MM.1S (cell line): ENCODE measurements around the gene PRPF31.
"Not testable (repeated sequence)": the region's sequence is repeated elsewhere in the genome, so short reads cannot be mapped to it uniquely, and the experiment has no call there.

Source experiments
- DNase-seq: peaks from one replicate; pipeline ENCODE4 v3.0.0-alpha.2; 2015
- H2AFZ ChIP-seq: fragments of 300-600 bp; sonication (generic); 2 replicates; pipeline ENCODE4 v1.6.0; 2016; ENCODE audit warnings: antibody characterized with exemption, low read length
- H3F3A ChIP-seq: fragments of 300-600 bp; sonication (generic); 2 replicates; pipeline ENCODE4 v1.6.1; 2016; ENCODE audit warnings: mild to moderate bottlenecking, antibody characterized with exemption, low read length, moderate library complexity, mixed read lengths; ENCODE audit not compliant: insufficient read depth
- H3K27ac ChIP-seq: fragments of 300-600 bp; sonication (generic); 2 replicates; pipeline ENCODE4 v1.5.1; 2016; ENCODE audit warnings: mild to moderate bottlenecking, low read length
- H3K27me3 ChIP-seq: fragments of 300-600 bp; sonication (generic); replicated peaks from 2 replicates; pipeline ENCODE4 v1.6.0; 2016; ENCODE audit warnings: low read length; ENCODE audit not compliant: insufficient read depth
- H3K36me3 ChIP-seq: fragments of 300-600 bp; sonication (generic); replicated peaks from 2 replicates; pipeline ENCODE4 v1.6.1; 2016; ENCODE audit warnings: mild to moderate bottlenecking, low read length, mixed read lengths; ENCODE audit not compliant: insufficient read depth
- H3K4me1 ChIP-seq: fragments of 300-600 bp; sonication (generic); 2 replicates; pipeline ENCODE4 v1.6.1; 2016; ENCODE audit warnings: low read length, mixed read lengths
- H3K4me2 ChIP-seq: fragments of 300-600 bp; sonication (generic); 2 replicates; pipeline ENCODE4 v1.6.0; 2016; ENCODE audit warnings: low read depth, low read length
- H3K4me3 ChIP-seq: fragments of 300-600 bp; sonication (generic); 2 replicates; pipeline ENCODE4 v1.5.1; 2016; ENCODE audit warnings: low read length, mixed read lengths
- H3K79me2 ChIP-seq: fragments of 300-600 bp; sonication (generic); 2 replicates; pipeline ENCODE4 v1.6.1; 2016; ENCODE audit warnings: mixed run types, low read length, mixed read lengths
- H3K9ac ChIP-seq: fragments of 300-600 bp; sonication (generic); 2 replicates; pipeline ENCODE4 v1.6.1; 2016; ENCODE audit warnings: low read length, mixed read lengths
- H3K9me2 ChIP-seq: fragments of 300-600 bp; sonication (generic); replicated peaks from 2 replicates; pipeline ENCODE4 v1.6.1; 2016; ENCODE audit warnings: mild to moderate bottlenecking, low read length, mixed read lengths; ENCODE audit not compliant: insufficient read depth
- H3K9me3 ChIP-seq: fragments of 300-600 bp; sonication (generic); replicated peaks from 2 replicates; pipeline ENCODE4 v1.6.1; 2016; ENCODE audit warnings: mild to moderate bottlenecking, low read length, mixed read lengths; ENCODE audit not compliant: insufficient read depth
- H4K20me1 ChIP-seq: fragments of 300-600 bp; sonication (generic); 2 replicates; pipeline ENCODE4 v1.6.1; 2016; ENCODE audit warnings: mild to moderate bottlenecking, low read length, moderate library complexity, mixed read lengths; ENCODE audit not compliant: insufficient read depth
- EZH2 ChIP-seq: fragments of 300-600 bp; sonication (generic); optimal IDR thresholded peaks from 2 replicates; pipeline ENCODE3; 2017; ENCODE audit warnings: low read depth, mild to moderate bottlenecking, antibody characterized with exemption, low read length, mixed read lengths
- EZH2phosphoT487 ChIP-seq: fragments of 300-600 bp; sonication (generic); IDR thresholded peaks from 2 replicates; pipeline ENCODE4 v1.6.1; 2018; ENCODE audit warnings: antibody characterized with exemption, low read length
- TF ChIP-seq, protein P1 (sequence below): fragments of 300-600 bp; sonication (generic); IDR thresholded peaks from 2 replicates; pipeline ENCODE4 v1.5.1; 2016; ENCODE audit warnings: antibody characterized with exemption, low read length, mixed read lengths

PRPF31 gene

DNA sequence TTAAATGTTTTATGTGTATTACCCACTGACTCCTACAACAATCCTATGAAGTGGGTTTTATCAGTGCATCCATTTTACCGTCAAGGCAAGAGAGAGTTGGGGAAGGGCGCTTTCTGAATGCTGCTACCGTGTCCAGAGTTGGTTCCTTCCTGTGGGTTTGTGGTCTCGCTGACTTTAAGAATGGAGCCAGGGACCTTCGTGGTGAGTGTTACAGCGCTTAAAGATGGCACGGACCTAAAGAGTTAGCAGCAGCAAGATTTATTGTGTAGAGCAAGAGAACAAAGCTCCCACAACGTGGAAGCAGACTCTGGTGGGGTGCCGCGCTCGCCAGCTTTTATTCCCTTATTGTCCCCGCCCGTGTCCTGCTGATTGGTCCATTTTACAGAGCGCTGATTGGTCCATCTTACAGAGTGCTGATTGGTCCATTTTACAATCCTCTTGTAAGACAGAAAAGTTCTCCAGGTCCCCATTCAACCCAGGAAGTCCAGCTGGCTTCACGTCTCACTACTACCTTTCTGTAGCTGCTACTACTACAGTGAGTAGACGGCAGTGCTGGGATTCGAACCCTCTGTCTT is 21.0 kb upstream of the PRPF31 start:
- no peak overlapping the region for H3K4me3 ChIP-seq
- no peaks in the 10 kb centered on the region for H3K79me2 ChIP-seq
- no peaks in the 10 kb centered on the region for H3K36me3 ChIP-seq
- no peaks in the 10 kb centered on the region for H4K20me1 ChIP-seq
- H3K27ac ChIP-seq, result no peak overlapping the region
- no peaks in the 10 kb centered on the region for H3K9me3 ChIP-seq
- TF ChIP-seq, protein P1, sequence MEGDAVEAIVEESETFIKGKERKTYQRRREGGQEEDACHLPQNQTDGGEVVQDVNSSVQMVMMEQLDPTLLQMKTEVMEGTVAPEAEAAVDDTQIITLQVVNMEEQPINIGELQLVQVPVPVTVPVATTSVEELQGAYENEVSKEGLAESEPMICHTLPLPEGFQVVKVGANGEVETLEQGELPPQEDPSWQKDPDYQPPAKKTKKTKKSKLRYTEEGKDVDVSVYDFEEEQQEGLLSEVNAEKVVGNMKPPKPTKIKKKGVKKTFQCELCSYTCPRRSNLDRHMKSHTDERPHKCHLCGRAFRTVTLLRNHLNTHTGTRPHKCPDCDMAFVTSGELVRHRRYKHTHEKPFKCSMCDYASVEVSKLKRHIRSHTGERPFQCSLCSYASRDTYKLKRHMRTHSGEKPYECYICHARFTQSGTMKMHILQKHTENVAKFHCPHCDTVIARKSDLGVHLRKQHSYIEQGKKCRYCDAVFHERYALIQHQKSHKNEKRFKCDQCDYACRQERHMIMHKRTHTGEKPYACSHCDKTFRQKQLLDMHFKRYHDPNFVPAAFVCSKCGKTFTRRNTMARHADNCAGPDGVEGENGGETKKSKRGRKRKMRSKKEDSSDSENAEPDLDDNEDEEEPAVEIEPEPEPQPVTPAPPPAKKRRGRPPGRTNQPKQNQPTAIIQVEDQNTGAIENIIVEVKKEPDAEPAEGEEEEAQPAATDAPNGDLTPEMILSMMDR, result no peak
- no peak for TF ChIP-seq EZH2
- TF ChIP-seq EZH2phosphoT487, result no peak
- no peak overlapping the region for H2AFZ ChIP-seq
- H3F3A ChIP-seq, result no peaks in the 10 kb centered on the region
- no peak overlapping the region for H3K4me2 ChIP-seq
- no peak overlapping the region for H3K9ac ChIP-seq
- H3K4me1 ChIP-seq, result no peaks in the 10 kb centered on the region
- no peak for DNase-seq
- no peaks in the 10 kb centered on the region for H3K9me2 ChIP-seq
- H3K27me3 ChIP-seq, result peaks cover 21% of the 10 kb centered on the region

DNA sequence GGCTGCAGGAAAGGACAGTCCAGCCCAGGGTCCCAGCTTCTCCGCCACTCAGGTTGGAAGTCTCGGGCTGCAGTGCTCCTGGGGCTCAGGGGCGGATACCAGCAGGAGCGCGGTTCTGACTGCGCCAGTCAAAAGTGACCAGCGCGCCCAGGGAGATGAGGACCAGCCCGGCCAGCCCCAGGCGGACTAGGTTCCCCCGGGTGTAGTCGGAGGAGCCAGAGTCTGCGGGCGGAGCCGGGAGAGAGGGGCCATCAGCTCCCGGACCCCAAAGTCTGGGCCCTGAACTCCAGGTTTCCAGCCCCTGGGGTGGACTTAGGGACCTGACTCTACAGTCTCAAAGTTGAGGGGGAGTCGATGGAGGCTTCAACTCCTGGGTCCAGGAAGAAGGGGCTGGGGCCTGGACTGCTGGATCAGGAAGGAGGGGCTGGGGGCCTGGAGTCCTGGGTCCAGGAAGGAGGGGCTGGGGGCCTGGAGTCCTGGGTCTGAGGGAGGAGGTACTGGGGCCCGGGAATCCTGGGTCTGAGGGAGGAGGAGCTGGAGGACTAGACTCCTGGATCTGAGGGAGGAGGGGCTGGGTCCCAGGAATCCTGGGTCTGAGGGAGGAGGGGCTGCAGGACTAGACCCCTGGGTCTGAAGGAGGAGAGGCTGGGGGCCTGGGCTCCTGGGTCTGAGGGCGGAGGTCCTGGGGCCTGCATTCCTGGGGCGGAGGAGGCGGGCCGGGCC is 20.3 kb upstream of the PRPF31 start:
- Histone ChIP-seq H3K27ac (no peak overlapping the region), H3K4me3 (no peak overlapping the region), H3K4me2 (no peak overlapping the region), H3K4me1 (no peaks in the 10 kb centered on the region), H4K20me1 (no peaks in the 10 kb centered on the region), H3F3A (no peaks in the 10 kb centered on the region), H3K9me3 (no peaks in the 10 kb centered on the region), H2AFZ (no peak overlapping the region), H3K9ac (no peak overlapping the region), H3K79me2 (no peaks in the 10 kb centered on the region), H3K36me3 (no peaks in the 10 kb centered on the region), H3K9me2 (no peaks in the 10 kb centered on the region), H3K27me3 (peaks cover 24% of the 10 kb centered on the region)
- TF ChIP-seq EZH2, result no peak
- TF ChIP-seq EZH2phosphoT487, result no peak
- TF ChIP-seq, protein P1, result no peak
- DNase-seq, result no peak

DNA sequence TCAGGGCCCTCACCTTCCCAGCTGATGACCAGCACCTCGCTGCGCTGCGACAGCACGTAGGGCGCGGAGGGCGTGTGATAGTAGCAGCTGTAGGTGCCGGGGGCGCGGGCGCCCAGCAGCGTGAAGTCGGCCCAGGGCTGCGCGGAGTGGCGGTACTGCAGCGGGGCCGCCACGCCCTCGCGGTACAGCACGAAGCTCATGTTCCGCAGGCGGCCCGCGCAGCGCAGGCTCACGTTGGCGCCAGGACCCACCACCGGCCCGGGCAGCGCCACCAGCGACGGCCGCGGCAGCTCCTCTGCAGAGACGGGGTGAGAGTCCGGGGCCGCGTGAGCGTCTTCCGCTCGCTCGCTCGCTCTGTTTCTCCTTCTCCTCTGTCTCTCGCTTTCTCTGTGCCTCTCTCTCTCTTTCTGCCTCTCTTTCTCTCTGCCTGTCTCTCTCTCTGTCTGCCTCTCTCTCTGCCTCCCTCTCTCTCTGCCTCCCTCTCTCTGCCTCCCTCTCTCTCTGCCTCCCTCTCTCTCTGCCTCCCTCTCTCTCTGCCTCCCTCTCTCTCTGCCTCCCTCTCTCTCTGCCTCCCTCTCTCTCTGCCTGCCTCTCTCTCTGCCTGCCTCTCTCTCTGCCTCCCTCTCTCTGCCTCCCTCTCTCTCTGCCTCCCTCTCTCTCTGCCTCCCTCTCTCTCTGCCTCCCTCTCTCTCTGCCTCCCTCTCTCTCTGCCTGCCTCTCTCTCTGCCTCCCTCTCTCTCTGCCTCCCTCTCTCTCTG is 19.5 kb upstream of the PRPF31 start:
- H3K4me1 ChIP-seq, H3K36me3 ChIP-seq, H4K20me1 ChIP-seq, H3F3A ChIP-seq, H3K4me3 ChIP-seq, H3K79me2 ChIP-seq, H3K9me3 ChIP-seq, H2AFZ ChIP-seq, H3K4me2 ChIP-seq, H3K9ac ChIP-seq, H3K9me2 ChIP-seq, H3K27ac ChIP-seq, DNase-seq: not testable (repeated sequence)
- H3K27me3 ChIP-seq, result peaks cover 25% of the 10 kb centered on the region
